Measurements from ENCODE around the gene GRK7. TPM values are rescaled to one million over a fixed set of nuclear protein-coding genes. Genes with fewer than 3 reads are reported as not detected.

Gene GRK7
- total and polyA plus RNA-seq, 2 of the 4 experiments (the other 2 are of a cell fraction), result not detected

DNA sequence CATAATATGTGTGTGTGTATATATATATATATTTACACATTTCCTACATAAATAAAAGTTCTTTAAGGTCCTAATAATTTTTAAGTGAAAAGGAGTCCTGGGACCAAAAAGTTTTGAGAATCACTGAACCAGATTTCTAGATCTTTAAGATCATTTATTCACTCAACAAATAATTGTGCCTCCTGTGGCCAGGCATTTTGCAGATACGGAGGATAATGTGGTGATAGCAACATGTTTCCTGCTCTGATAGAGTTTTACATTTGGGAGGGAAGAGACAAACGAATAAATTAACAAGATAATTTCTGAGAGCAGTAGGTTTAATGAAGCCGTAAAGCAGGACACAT is 25.6 kb upstream of the GRK7 start:
- ATAC-seq (ENCODE audit: low read depth) (no peak), DNase-seq (no peak)
- Histone ChIP-seq H3K14ac (replicated peaks; ENCODE audit: low read depth, low read length) (peak overlapping the region; percentile 98), H2BK20ac (ENCODE audit: low read depth, low read length) (peak overlapping the region; percentile 67; the same call in 1 of the 2 replicates), H3K4ac (ENCODE audit: low read depth, low read length) (peak overlapping the region; percentile 93), H3K4me3 (ENCODE audit: insufficient read depth, low read depth, low read length) (peak overlapping the region; percentile 29; the same call in 1 of the 2 replicates), H3K9me3 (ENCODE audit: control insufficient read depth, insufficient read depth, low read length) (no peaks in the 10 kb centered on the region), H3K18ac (ENCODE audit: low read depth, low read length) (peak overlapping the region; percentile 71; the same call in 1 of the 2 replicates), H3K4me1 (ENCODE audit: control insufficient read depth, insufficient read depth, low read length) (peaks cover 9% of the 10 kb centered on the region), H2AFZ (replicated peaks; ENCODE audit: low read length, poor library complexity) (peak overlapping the region; percentile 100), H2AK9ac (replicated peaks; ENCODE audit: low read depth, low read length, poor library complexity) (no peak overlapping the region), H2AK5ac (ENCODE audit: low read depth, low read length) (no peak overlapping the region), H3K23ac (ENCODE audit: low read depth, low read length) (peak overlapping the region; percentile 81; the same call in 1 of the 2 replicates), H3K4me2 (ENCODE audit: low read depth, low read length) (peak overlapping the region; percentile 78; the same call in 1 of the 2 replicates), H4K20me1 (ENCODE audit: insufficient read depth, low read length) (peaks cover 17% of the 10 kb centered on the region), H3K9ac (ENCODE audit: low read depth, low read length) (peak overlapping the region; percentile 63; the same call in 1 of the 2 replicates), H3K79me1 (ENCODE audit: low read depth in 1 of 2, low read length in 2 of 2) (peaks cover 0 to 17% of the 10 kb centered on the region in 2 experiments; a peak in 3 of 4 replicates), H4K5ac (ENCODE audit: low read depth, low read length) (peak overlapping the region; percentile 83; the same call in 1 of the 2 replicates), H2BK5ac (ENCODE audit: low read depth, low read length, poor library complexity, severe bottlenecking) (peak overlapping the region; percentile 93), H4K91ac (ENCODE audit: insufficient read depth, low read depth, low read length) (peak overlapping the region; percentile 78), H2BK120ac (ENCODE audit: low read depth, low read length) (peak overlapping the region; percentile 86), H3K27ac (ENCODE audit: insufficient read depth, low read length) (no peak overlapping the region), H3K9me1 (ENCODE audit: insufficient read depth, low read length) (peaks cover 7% of the 10 kb centered on the region; the same call in 1 of the 2 replicates), H2BK15ac (ENCODE audit: low read depth, low read length) (no peak overlapping the region), H3K56ac (ENCODE audit: extremely low read depth, insufficient read depth, low read length) (peak overlapping the region; percentile 80), H3K36me3 (ENCODE audit: control insufficient read depth, insufficient read depth, low read length) (peaks cover 2% of the 10 kb centered on the region; the same call in 1 of the 2 replicates), H3K27me3 (ENCODE audit: control insufficient read depth, insufficient read depth, low read length) (no peaks in the 10 kb centered on the region), H4K8ac (ENCODE audit: low read depth in 2 of 2, low read length in 2 of 2) (peak overlapping the region; percentile 35 to 99)
- BruUV-seq (replicated peaks), result no TSS peak
- no CpG with 5 or more reads among the region's 3 CpGs for WGBS, 2 experiments (ENCODE audit: extremely low coverage in 2 of 2, insufficient read length in 1 of 2)
- CTCF ChIA-PET, result interaction anchor here (0.6 kb wide), 1 partner anchor 255 kb away, joined by 3 read pairs; no protein-coding TSS in a partner anchor
- in situ Hi-C loops (cut with MboI; ENCODE audit: low sequenced_read_pairs) (no loop called here), dilution Hi-C loops (cut with HindIII; ENCODE audit: low sequenced_read_pairs, unreplicated experiment) (no loop called here), intact Hi-C loops (cut with micrococcal nuclease) (loop anchor here (1.0 to 10.0 kb wide), 8 partner anchors 51 to 273 kb away; no protein-coding TSS in a partner anchor)
- POLR2A ChIA-PET (ENCODE audit: unreplicated experiment), result no interaction called here
- TF ChIP-seq MAFK (IDR thresholded peaks at IDR 0.05; ENCODE audit: low read depth, low read length) (no peak), RFX5 (IDR thresholded peaks at IDR 0.05; ENCODE audit: low read depth, low read length) (no peak), POLR2A (IDR thresholded peaks at IDR 0.05; ENCODE audit: low read depth, low read length) (no peak), FOS (IDR thresholded peaks at IDR 0.05; ENCODE audit: low read depth, low read length) (no peak), CHD1 (IDR thresholded peaks at IDR 0.05; ENCODE audit: low read depth, low read length) (no peak), RCOR1 (IDR thresholded peaks at IDR 0.05; ENCODE audit: insufficient replicate concordance, low read length) (no peak)
- TF ChIP-seq, protein P1, sequence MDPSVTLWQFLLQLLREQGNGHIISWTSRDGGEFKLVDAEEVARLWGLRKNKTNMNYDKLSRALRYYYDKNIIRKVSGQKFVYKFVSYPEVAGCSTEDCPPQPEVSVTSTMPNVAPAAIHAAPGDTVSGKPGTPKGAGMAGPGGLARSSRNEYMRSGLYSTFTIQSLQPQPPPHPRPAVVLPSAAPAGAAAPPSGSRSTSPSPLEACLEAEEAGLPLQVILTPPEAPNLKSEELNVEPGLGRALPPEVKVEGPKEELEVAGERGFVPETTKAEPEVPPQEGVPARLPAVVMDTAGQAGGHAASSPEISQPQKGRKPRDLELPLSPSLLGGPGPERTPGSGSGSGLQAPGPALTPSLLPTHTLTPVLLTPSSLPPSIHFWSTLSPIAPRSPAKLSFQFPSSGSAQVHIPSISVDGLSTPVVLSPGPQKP (IDR thresholded peaks at IDR 0.05; ENCODE audit: borderline replicate concordance, low read depth, low read length), result no peak
- TF ChIP-seq, protein P2, sequence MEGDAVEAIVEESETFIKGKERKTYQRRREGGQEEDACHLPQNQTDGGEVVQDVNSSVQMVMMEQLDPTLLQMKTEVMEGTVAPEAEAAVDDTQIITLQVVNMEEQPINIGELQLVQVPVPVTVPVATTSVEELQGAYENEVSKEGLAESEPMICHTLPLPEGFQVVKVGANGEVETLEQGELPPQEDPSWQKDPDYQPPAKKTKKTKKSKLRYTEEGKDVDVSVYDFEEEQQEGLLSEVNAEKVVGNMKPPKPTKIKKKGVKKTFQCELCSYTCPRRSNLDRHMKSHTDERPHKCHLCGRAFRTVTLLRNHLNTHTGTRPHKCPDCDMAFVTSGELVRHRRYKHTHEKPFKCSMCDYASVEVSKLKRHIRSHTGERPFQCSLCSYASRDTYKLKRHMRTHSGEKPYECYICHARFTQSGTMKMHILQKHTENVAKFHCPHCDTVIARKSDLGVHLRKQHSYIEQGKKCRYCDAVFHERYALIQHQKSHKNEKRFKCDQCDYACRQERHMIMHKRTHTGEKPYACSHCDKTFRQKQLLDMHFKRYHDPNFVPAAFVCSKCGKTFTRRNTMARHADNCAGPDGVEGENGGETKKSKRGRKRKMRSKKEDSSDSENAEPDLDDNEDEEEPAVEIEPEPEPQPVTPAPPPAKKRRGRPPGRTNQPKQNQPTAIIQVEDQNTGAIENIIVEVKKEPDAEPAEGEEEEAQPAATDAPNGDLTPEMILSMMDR (conservative IDR thresholded peaks at IDR 0.05; ENCODE audit: low read depth, low read length), result no peak

All from IMR-90 (cell line).